Activated naive CD4-positive, alpha-beta T cell treated with anti-CD3 and anti-CD28 coated beads for 36 hours (primary cell): Measurements from ENCODE around the gene DCC. TPM values are rescaled to one million over a fixed set of nuclear protein-coding genes. Genes with fewer than 3 reads are reported as not detected.

Experiments used
- CTCF ChIA-PET: fragments of 350-600 bp; sonication (Branson Sonifier 250); formaldehyde crosslinking; loops from one replicate; lab custom pipeline; 2021; ENCODE audit warnings: antibody characterized with exemption; lab: Charles Lee
- DNase-seq: peaks from one replicate; pipeline ENCODE4 v3.0.0-alpha.2; 2020
- H3K27ac Mint-ChIP-seq: one replicate; pipeline ENCODE4 v1.8.0; 2021; ENCODE audit warnings: mild to moderate bottlenecking, mixed read lengths
- H3K27me3 Mint-ChIP-seq: one replicate; pipeline ENCODE4 v1.8.0; 2021; ENCODE audit warnings: low read depth, mixed read lengths
- H3K36me3 Mint-ChIP-seq: one replicate; pipeline ENCODE4 v1.8.0; 2021; ENCODE audit warnings: low read depth, mixed read lengths
- H3K4me1 Mint-ChIP-seq: one replicate; pipeline ENCODE4 v1.8.0; 2021; ENCODE audit warnings: low read depth, mixed read lengths
- H3K4me3 Mint-ChIP-seq: one replicate; pipeline ENCODE4 v1.8.0; 2021; ENCODE audit warnings: mild to moderate bottlenecking, moderate library complexity, mixed read lengths
- H3K9me3 Mint-ChIP-seq: one replicate; pipeline ENCODE4 v1.8.0; 2021; ENCODE audit warnings: mixed read lengths
- intact Hi-C: fragments of 100-400 bp; cut with micrococcal nuclease; formaldehyde crosslinking; loops from one replicate; pipeline ENCODE4 v1.15.1; 2023
- total RNA-seq, 2 experiments: library from RNA; stranded (reverse); gene quantifications; one replicate each; pipeline ENCODE4 v1.2.3, GENCODE V29; 2021

The DCC gene
- total RNA-seq, 2 experiments from 2014 or later, result not detected

- intact Hi-C loops, result no loop called here
- CTCF ChIA-PET, result no interaction called here
- DNase-seq, result no peak
- peaks cover 5% of the 10 kb centered on the region for H3K9me3 Mint-ChIP-seq
- H3K4me1 Mint-ChIP-seq, result no peaks in the 10 kb centered on the region
- H3K27ac Mint-ChIP-seq, result no peak overlapping the region
- H3K4me3 Mint-ChIP-seq, result no peak overlapping the region
- no peaks in the 10 kb centered on the region for H3K36me3 Mint-ChIP-seq
- no peaks in the 10 kb centered on the region for H3K27me3 Mint-ChIP-seq
These were observed 700.3 kb downstream of the DCC start for GRCh38 chr18:53040286-53040685.

GRCh38 chr18:53056064-53056463 lies 716.1 kb downstream of the DCC start:
- no peak for DNase-seq
- intact Hi-C loops, result no loop called here
- no peak overlapping the region for H3K27ac Mint-ChIP-seq
- H3K36me3 Mint-ChIP-seq, result no peaks in the 10 kb centered on the region
- CTCF ChIA-PET, result no interaction called here
- no peak overlapping the region for H3K4me3 Mint-ChIP-seq
- no peaks in the 10 kb centered on the region for H3K4me1 Mint-ChIP-seq
- no peaks in the 10 kb centered on the region for H3K27me3 Mint-ChIP-seq
- H3K9me3 Mint-ChIP-seq, result peaks cover 2% of the 10 kb centered on the region

GRCh38 chr18:53070788-53071187 lies 730.8 kb downstream of the DCC start:
- CTCF ChIA-PET, result no interaction called here
- no peaks in the 10 kb centered on the region for H3K9me3 Mint-ChIP-seq
- no peak overlapping the region for H3K4me3 Mint-ChIP-seq
- no peak for DNase-seq
- H3K4me1 Mint-ChIP-seq, result no peaks in the 10 kb centered on the region
- H3K36me3 Mint-ChIP-seq, result no peaks in the 10 kb centered on the region
- intact Hi-C loops, result no loop called here
- H3K27me3 Mint-ChIP-seq, result no peaks in the 10 kb centered on the region
- H3K27ac Mint-ChIP-seq, result no peak overlapping the region

GRCh38 chr18:53080687-53081086 lies 740.7 kb downstream of the DCC start:
- CTCF ChIA-PET, result no interaction called here
- no peak for DNase-seq
- no peaks in the 10 kb centered on the region for H3K4me1 Mint-ChIP-seq
- no peak overlapping the region for H3K27ac Mint-ChIP-seq
- H3K27me3 Mint-ChIP-seq, result no peaks in the 10 kb centered on the region
- H3K36me3 Mint-ChIP-seq, result no peaks in the 10 kb centered on the region
- peaks cover 8% of the 10 kb centered on the region for H3K9me3 Mint-ChIP-seq
- intact Hi-C loops, result no loop called here
- no peak overlapping the region for H3K4me3 Mint-ChIP-seq

- no peak overlapping the region for H3K4me3 Mint-ChIP-seq
- intact Hi-C loops, result no loop called here
- DNase-seq, result no peak
- CTCF ChIA-PET, result no interaction called here
- H3K27me3 Mint-ChIP-seq, result no peaks in the 10 kb centered on the region
- no peaks in the 10 kb centered on the region for H3K4me1 Mint-ChIP-seq
- peaks cover 2% of the 10 kb centered on the region for H3K9me3 Mint-ChIP-seq
- no peaks in the 10 kb centered on the region for H3K36me3 Mint-ChIP-seq
- no peak overlapping the region for H3K27ac Mint-ChIP-seq
These were observed 753.6 kb downstream of the DCC start for GRCh38 chr18:53093636-53094035.

GRCh38 chr18:53101536-53102105 lies 761.6 kb downstream of the DCC start:
- CTCF ChIA-PET, result no interaction called here
- H3K27me3 Mint-ChIP-seq, result no peaks in the 10 kb centered on the region

GRCh38 chr18:53114441-53114840 lies 774.4 kb downstream of the DCC start:
- no peaks in the 10 kb centered on the region for H3K36me3 Mint-ChIP-seq
- CTCF ChIA-PET, result no interaction called here
- no peak overlapping the region for H3K27ac Mint-ChIP-seq
- no peaks in the 10 kb centered on the region for H3K9me3 Mint-ChIP-seq
- no peak for DNase-seq
- H3K4me1 Mint-ChIP-seq, result no peaks in the 10 kb centered on the region
- no peak overlapping the region for H3K4me3 Mint-ChIP-seq
- intact Hi-C loops, result no loop called here
- H3K27me3 Mint-ChIP-seq, result no peaks in the 10 kb centered on the region

More at GRCh38 chr18:53101536-53102105, 761.6 kb downstream of the DCC start:
- no peak for DNase-seq
- H3K4me3 Mint-ChIP-seq, result no peak overlapping the region
- H3K36me3 Mint-ChIP-seq, result no peaks in the 10 kb centered on the region
- H3K9me3 Mint-ChIP-seq, result peaks cover 5% of the 10 kb centered on the region
- no peak overlapping the region for H3K27ac Mint-ChIP-seq
- H3K4me1 Mint-ChIP-seq, result no peaks in the 10 kb centered on the region
- intact Hi-C loops, result no loop called here

GRCh38 chr18:53115876-53116585 lies 776.0 kb downstream of the DCC start:
- intact Hi-C loops, result no loop called here
- CTCF ChIA-PET, result no interaction called here
- H3K4me1 Mint-ChIP-seq, result no peaks in the 10 kb centered on the region
- no peak overlapping the region for H3K27ac Mint-ChIP-seq
- no peaks in the 10 kb centered on the region for H3K9me3 Mint-ChIP-seq
- H3K27me3 Mint-ChIP-seq, result no peaks in the 10 kb centered on the region
- no peak overlapping the region for H3K4me3 Mint-ChIP-seq
- no peaks in the 10 kb centered on the region for H3K36me3 Mint-ChIP-seq
- no peak for DNase-seq

GRCh38 chr18:53117851-53118250 lies 777.9 kb downstream of the DCC start:
- CTCF ChIA-PET, result no interaction called here
- no peak for DNase-seq
- H3K27ac Mint-ChIP-seq, result no peak overlapping the region
- H3K4me3 Mint-ChIP-seq, result no peak overlapping the region
- intact Hi-C loops, result no loop called here
- H3K4me1 Mint-ChIP-seq, result no peaks in the 10 kb centered on the region
- peaks cover 1% of the 10 kb centered on the region for H3K9me3 Mint-ChIP-seq
- no peaks in the 10 kb centered on the region for H3K36me3 Mint-ChIP-seq
- no peaks in the 10 kb centered on the region for H3K27me3 Mint-ChIP-seq

GRCh38 chr18:53126210-53126609 lies 786.2 kb downstream of the DCC start:
- Mint-ChIP-seq H3K27me3 (no peaks in the 10 kb centered on the region), H3K36me3 (no peaks in the 10 kb centered on the region), H3K27ac (no peak overlapping the region), H3K9me3 (peaks cover 6% of the 10 kb centered on the region), H3K4me1 (no peaks in the 10 kb centered on the region), H3K4me3 (no peak overlapping the region)
- intact Hi-C loops, result no loop called here
- CTCF ChIA-PET, result no interaction called here
- no peak for DNase-seq

- no peak overlapping the region for H3K4me3 Mint-ChIP-seq
- no peak for DNase-seq
These were observed 791.0 kb downstream of the DCC start for GRCh38 chr18:53131001-53131400.

GRCh38 chr18:53134711-53135110 lies 794.7 kb downstream of the DCC start:
- CTCF ChIA-PET, result interaction anchor here (0.8 kb wide), 1 partner anchor 12 kb away, joined by 4 read pairs; no protein-coding TSS in a partner anchor
- Mint-ChIP-seq H3K4me3 (no peak overlapping the region), H3K4me1 (no peaks in the 10 kb centered on the region), H3K27me3 (no peaks in the 10 kb centered on the region), H3K9me3 (peaks cover 11% of the 10 kb centered on the region), H3K27ac (no peak overlapping the region), H3K36me3 (no peaks in the 10 kb centered on the region)
- intact Hi-C loops, result no loop called here
- no peak for DNase-seq

More at GRCh38 chr18:53131001-53131400, 791.0 kb downstream of the DCC start:
- H3K27ac Mint-ChIP-seq, result no peak overlapping the region
- no peaks in the 10 kb centered on the region for H3K36me3 Mint-ChIP-seq
- H3K9me3 Mint-ChIP-seq, result peaks cover 5% of the 10 kb centered on the region
- H3K27me3 Mint-ChIP-seq, result no peaks in the 10 kb centered on the region
- CTCF ChIA-PET, result no interaction called here
- H3K4me1 Mint-ChIP-seq, result no peaks in the 10 kb centered on the region
- intact Hi-C loops, result no loop called here

- Mint-ChIP-seq H3K27ac (no peak overlapping the region), H3K27me3 (no peaks in the 10 kb centered on the region), H3K4me3 (no peak overlapping the region), H3K4me1 (no peaks in the 10 kb centered on the region), H3K9me3 (peaks cover 10% of the 10 kb centered on the region), H3K36me3 (no peaks in the 10 kb centered on the region)
- DNase-seq, result no peak
- intact Hi-C loops, result no loop called here
- CTCF ChIA-PET, result no interaction called here
These were observed 795.7 kb downstream of the DCC start for GRCh38 chr18:53135654-53136053.
